GM19238 (cell line): ENCODE measurements around the gene UMODL1.

Experiments used
- DNase-seq: peaks from one replicate; pipeline ENCODE4 v3.0.0; 2011; ENCODE audit warnings: low spot score; ENCODE audit not compliant: insufficient read length

UMODL1 gene

GRCh38 chr21:42058631-42059111 lies 12.4 kb upstream of the UMODL1 start:
- no peak for DNase-seq

GRCh38 chr21:42059141-42059540 lies 12.0 kb upstream of the UMODL1 start:
- DNase-seq = no peak

DNA sequence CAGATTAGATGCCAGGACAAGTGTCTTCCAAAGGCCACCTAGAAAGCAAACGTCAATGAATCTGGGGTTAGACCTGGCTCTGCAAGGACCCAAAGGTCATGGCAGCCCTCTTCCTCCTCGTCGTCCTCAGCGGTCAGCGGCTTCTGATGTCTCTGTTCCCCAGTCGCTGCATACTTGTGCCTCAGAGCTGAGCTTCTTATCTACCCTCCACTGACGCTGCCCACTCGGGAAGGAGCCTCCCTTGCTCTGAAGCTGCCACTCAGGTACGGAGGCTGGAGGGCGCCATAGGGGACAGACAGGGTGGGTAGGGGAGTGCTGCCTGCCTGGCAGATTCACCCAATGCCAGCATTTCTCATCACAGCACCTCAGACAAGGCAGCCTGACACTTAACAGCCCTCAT lies 11.4 kb upstream of the UMODL1 start:
- no peak for DNase-seq

GRCh38 chr21:42060166-42060565 lies 11.0 kb upstream of the UMODL1 start:
- no peak for DNase-seq

DNA sequence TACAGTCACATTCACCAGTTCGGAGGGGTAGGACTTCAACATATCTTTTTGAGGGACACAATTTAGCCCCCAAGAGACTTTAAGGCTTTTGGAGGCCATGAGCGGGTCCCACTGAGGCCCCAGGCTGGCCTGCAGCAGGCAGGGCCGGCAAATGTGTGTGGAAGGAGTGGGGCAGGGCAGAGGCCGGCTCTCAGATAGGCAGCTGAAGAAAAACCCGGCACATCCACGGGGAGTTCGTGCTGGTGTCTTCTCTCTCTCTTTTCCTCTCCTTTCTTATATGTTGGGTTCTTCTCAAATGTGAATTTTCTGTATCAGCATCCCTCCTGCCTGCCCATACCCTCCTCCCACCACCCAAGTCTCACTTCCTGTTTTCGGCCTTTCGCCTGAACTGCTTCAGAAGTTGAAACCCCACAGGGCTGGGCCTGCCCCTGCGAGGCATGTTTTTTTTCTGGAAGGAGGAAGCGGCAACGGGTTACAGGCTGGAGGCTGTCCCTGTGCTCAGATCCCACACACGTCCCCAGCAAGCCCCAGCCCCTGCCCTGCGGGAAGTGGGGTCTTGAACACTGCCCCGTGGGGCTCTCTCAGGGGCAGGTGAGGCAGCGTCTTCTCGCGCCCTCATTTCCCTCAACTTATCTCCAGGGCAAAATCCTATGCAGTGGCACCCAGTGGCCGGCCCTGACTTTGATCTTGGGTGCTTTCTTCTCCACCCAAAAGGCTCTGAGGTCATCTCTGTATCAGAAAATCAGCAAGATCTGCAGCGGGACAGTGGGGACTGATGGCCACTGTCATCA lies 9.7 kb upstream of the UMODL1 start:
- peak; percentile 80 for DNase-seq

DNA sequence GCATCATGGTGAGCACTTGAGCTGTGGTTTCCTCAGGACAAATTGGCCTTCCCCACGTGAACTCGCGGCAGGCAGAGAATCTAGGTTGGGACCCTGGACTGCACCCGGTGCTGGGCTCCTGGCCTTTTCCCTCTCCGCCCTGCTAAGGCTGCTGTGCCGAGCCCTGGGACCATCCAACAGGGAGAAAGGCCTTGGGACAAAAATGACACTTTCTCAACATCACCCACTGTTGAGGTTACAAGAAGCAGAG lies 9.2 kb upstream of the UMODL1 start:
- DNase-seq = no peak

DNA sequence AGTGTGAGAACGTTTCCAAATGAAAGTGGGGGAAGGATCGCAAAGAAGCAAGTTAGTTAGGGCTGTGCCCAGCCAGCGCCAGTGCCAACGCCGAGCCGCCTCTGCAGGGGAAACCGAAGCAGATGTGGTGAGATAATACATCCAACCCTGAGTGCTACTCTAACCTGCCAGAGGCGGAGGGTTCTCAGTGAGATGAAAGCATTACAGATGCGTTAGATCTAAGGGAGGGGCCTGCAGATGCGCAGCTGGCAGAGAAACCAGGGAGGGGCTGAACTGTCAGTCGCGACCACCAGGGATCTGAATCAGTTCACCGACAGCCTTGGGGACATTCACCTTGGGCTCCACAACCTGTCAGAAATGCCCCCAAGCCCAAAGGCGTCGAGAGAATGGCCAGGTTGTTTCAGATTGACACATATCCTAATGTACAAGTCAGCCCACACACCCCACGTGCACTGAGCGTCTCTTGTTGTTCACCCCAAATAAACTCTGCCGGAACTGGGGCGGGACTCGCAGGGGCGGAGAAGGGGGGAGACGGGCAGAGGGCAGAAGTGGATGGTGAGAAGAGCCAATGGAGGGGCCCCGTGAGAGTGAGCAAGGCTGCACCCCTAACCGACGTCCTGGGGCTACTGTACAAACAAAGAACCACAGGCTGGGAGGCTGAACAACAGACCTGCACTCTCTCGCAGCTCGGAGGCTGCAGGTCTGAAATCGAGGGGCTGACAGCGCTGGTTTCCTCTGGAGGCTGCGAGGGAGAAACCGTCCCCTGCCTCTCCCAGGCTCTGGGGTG lies 8.7 kb upstream of the UMODL1 start:
- peak; percentile 68 for DNase-seq

DNA sequence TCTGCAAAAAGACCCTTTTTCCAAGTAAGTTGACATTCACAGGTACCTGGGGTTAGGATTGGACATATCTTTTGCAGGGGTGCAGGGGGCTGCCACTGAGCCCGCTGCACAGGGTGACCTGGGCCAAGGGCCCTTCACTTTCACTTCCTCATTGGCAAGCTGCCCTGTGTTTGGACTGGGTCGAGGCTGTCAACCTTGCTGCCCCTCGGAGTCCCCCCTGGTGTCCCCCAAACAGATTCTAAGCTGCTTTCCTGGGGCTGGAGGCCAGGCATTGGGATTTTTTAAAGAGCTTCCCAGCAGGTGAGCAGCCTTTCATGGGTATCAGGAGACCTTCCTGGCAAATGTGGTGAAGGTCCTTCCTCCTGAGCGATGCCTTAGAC lies 7.9 kb upstream of the UMODL1 start:
- no peak for DNase-seq

DNA sequence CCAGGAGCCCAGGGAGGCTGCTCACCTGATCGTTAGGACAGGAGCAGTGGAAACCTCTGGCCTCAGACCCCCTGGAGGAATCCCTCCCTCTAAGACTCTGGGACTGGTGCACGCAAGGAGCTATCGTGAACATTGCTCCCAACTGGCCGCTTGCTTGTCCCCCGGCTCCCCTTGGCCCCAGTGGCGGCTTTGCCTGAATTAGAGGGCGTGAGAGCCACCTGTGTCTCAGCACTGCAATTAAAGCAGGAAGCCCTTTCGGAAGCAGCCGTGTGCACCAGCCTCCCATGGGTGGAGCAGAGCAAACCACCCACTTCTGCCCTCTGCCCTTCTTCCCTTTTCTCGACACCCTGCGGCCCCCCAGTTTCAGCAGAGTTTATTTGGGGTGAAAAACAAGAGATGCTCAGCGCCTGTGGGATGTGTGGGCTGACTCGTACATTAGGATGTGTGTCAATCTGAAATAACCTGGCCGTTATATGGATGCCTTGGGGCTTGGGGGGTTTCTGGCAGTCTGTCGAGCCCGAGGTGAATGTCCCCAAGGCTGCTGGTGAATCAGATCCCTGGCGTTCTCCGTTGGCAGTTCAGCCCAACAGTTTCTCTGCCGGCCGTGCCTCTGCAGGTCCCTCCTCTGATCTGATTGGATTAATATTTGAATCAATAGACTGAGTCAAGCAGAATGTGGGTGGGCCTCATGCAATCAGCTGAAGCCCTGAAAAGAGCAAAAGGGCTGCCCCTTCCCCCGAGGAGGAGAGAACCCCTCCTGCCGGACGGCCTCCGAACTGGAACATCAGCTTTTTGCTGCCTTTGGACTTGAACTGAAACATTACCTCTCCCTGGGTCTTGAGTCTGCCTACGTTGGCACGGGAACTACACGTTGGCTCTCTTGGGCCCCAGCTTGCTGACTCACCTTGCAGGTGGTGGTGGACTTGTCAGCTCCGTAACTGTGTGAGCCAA lies 7.3 kb upstream of the UMODL1 start:
- peak; percentile 44 for DNase-seq

DNA sequence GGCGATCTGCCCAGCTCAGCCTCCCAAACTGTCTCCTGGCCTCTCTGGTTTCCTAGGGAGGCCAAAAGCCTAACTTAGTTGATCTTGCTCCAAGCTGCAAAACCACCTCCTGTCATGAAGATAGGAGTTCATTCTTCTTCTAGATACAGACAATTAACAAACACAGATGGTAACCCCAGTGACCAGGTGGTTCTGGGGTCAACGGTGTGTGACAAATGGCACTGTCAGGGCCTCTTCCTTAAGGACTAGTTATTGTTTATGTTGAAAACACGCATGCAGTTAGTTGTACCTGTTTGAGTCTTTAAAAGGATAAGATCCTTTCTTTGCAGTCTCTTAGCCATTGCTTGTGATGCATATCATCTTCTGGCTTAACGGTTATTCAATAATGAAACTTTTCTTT lies 4.6 kb upstream of the UMODL1 start:
- DNase-seq = no peak

DNA sequence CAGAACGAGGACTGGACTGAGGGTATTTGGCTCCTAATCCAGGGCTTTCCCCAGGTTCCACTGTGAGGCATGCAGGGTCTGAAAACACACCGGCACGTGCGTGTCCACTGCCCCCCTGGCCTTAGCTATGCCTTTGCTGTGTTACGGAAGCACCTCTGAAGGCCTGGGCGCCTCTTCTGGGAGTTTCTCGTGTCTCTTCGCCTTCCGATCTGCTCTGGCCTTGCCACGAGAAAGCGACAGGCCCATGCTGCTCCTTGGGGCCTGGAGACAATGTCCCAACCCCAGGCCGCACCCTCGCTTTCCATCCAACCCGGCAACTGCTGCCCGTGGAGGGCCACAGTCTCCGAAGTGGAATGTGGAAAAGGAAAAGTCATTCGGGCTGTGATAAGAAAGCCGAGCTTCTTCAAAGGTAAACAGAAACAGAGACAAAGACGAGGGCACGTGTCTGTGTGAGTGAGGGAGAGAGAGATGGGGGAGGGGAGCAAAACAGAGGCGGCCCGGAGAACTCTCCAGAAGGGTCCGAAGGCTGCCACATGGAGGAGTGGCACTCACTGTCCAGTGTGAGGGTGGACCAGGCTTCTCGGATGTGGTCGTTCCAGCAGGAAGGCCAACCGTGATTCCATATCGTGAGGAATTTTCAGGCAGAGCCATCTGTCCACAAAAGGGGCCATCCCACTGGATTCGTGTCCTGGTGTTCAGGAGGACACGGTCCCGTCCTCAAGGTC lies 3.4 kb upstream of the UMODL1 start:
- no peak for DNase-seq

DNA sequence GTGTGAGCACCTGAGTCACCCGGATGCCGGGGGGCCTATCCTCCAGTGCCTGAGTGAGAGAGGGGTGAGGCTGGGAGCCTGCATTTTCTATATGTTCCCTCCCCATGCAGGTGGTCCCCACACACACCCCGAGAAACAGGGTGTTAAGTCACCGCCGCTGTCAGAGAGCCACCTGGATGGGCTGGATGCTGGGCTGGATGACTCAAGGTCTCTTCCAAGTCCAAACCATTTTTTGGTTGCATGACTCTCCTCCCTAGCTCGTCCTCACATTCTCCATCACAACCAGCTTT lies 2.9 kb upstream of the UMODL1 start:
- no peak for DNase-seq

DNA sequence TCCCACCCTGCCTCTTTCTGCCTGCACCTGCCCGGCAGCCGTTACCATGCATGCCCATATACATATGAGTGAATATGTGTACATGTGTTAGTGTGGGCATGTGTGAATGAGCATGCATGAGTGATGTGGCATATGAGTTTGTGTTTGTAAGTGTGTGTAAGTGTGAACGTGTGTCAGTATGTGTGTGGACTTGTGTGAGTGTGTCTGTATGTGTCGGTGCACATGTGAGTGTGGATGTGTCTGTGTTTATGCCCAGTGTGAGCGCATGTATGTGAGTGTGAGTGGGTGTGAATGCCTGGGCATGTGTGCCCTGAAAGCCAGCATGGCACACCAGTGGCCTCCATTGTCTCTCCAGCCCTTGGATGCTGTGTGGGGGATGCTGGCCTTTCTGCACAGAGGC lies 2.5 kb upstream of the UMODL1 start:
- DNase-seq = no peak

- no peak for DNase-seq
These were observed 1.8 kb upstream of the UMODL1 start for GRCh38 chr21:42069327-42069726.

DNA sequence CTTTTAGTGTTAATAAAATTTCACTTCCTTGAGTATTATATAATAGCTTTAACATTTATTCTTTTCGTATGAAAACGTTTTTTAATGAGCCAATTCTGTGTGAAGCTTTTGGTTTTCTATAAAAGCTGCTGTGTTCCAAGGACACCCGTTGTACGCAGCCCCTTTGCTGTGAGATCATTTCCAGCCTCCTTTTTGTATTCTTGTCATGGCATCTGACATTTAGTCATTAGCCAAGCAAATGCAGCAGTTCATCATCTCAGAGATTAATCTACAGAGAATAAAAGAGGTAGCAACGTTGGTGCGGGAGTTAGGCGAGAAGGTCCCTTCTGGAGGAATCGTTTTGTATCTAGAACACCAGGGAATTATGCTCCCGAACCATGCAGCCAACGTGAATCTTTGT lies 1.3 kb upstream of the UMODL1 start:
- DNase-seq = no peak

DNA sequence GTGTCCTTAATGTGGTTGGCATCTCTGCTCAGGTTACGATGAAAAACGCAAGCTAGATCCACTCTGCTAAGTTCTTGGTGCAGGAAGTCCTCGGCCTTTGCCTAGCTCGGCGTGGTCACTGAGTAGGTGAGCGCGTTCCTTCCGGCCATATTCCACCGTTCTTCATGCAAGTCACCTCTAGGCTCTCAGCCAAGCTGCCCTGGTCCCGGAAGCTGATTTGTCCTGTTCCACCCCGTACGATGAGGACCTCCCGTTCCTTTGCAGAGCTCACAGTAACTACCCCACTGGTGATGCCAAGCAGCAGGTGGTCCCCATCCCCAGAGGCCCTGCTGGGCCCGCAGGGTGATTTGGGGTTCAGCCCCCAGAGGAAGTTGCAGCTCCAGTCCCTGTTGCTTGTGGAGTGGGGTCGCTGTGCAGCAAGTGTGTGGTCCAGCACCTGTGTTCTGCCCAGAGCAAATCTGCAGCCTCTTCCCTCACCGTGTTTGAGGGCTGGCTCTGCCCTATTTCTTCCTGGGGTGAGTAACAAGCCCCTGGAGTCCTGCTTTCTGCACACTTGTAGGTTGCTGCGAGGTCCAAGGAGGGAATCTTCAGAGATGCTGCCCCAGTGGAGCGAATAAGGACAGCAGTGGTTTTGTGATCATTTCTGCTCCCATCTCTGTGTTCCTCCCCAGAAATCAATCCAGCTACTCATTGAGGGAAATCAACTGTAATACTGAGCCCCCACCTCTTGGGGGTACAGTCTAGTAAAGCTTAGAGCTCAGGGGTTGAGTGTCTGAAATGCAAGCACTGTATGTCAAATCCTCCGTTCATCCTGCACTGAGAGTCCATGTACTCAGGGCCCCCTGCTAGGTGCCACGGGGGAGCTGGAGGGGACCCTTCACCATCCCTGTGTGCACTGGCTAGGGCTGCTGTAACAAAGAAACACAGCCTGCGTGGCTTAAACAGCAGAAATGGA lies 2.3 kb downstream of the UMODL1 start:
- no peak for DNase-seq

DNA sequence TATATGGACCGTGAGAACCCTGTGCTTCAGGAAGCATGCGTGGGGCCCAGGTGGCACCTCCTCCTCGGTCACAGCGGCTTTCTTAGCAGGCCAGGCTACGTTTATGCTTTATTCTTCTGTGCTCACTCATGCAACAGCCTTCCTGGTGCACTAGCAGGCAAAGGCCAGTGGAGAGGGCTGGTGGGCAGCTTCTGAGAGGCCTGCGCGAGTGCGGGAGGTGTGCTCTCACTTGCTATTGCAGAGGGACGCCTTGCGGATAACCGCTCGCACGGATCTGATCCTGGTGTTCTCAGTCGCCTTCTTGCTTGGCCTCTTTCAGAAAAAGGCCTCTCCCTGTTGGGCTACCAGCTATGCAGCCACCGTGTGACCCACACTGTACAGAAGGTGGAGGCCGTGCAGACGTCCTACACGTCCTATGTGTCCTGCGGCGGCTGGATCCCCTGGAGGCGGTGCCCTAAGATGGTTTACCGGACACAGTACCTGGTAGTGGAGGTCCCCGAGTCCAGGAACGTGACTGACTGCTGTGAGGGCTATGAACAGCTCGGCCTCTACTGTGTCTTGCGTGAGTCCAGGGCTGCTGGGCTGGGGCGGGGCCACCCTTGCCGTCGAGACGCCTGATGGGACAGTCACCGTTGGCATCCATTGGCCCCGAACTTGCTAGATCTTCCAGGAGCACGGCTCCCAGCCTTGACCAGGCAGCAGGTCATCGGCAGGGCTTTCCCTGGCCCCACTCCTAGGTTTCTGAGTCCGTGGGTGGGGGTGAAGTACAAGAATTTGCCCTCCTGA lies 4.8 kb downstream of the UMODL1 start:
- no peak for DNase-seq

- DNase-seq = peak; percentile 73
These were observed 6.6 kb downstream of the UMODL1 start for GRCh38 chr21:42077685-42078238.
